T-helper 1 cell treated with Interleukin-12 subunit alpha and Interleukin-12 subunit beta and Interleukin-4 antibody, amounts not matched to agents 30 ng/mL and 1 ng/mL, for 36 hours (primary cell): Measurements from ENCODE around the gene TMTC3. TPM values are rescaled to one million over a fixed set of nuclear protein-coding genes. Genes with fewer than 3 reads are reported as not detected.
"Not testable (repeated sequence)": the region's sequence is repeated elsewhere in the genome, so short reads cannot be mapped to it uniquely, and the experiment has no call there.

ENCODE experiments used
- intact Hi-C: fragments of 100-400 bp; cut with micrococcal nuclease; formaldehyde crosslinking; loops from one replicate; pipeline ENCODE4 v1.15.1; 2024
- total RNA-seq: library from RNA; stranded (reverse); gene quantifications from 2 replicates; pipeline ENCODE4 v1.2.3, GENCODE V29; 2022

The TMTC3 gene
- total RNA-seq, 1 donor from 2014 or later: 7.2 TPM

- intact Hi-C loops: no loop called here
Observed at GRCh38 chr12:88163371-88163770, 21.3 kb downstream of the TMTC3 start.

- intact Hi-C loops: no loop called here
Observed at GRCh38 chr12:88166179-88166578, 24.1 kb downstream of the TMTC3 start.

GRCh38 chr12:88167384-88167783 is 25.3 kb downstream of the TMTC3 start:
- intact Hi-C loops: no loop called here

- intact Hi-C loops: no loop called here
Observed at GRCh38 chr12:88172844-88173407, 30.8 kb downstream of the TMTC3 start.

- intact Hi-C loops: no loop called here
Observed at GRCh38 chr12:88175544-88175943, 33.4 kb downstream of the TMTC3 start.

GRCh38 chr12:88179436-88180014 is 37.4 kb downstream of the TMTC3 start:
- intact Hi-C loops: no loop called here

GRCh38 chr12:88181881-88182280 is 39.8 kb downstream of the TMTC3 start:
- intact Hi-C loops: no loop called here

- intact Hi-C loops: no loop called here
Observed at GRCh38 chr12:88182416-88182815, 40.3 kb downstream of the TMTC3 start.

- intact Hi-C loops: no loop called here
Observed at GRCh38 chr12:88184196-88184595, 42.1 kb downstream of the TMTC3 start.

GRCh38 chr12:88185279-88185678 is 43.2 kb downstream of the TMTC3 start:
- intact Hi-C loops: no loop called here

- intact Hi-C loops: no loop called here
Observed at GRCh38 chr12:88185988-88186387, 43.9 kb downstream of the TMTC3 start.

GRCh38 chr12:88187571-88187970 is 45.5 kb downstream of the TMTC3 start:
- intact Hi-C loops: no loop called here

- intact Hi-C loops: no loop called here
Observed at GRCh38 chr12:88188180-88188579, 46.1 kb downstream of the TMTC3 start.

- intact Hi-C loops: no loop called here
Observed at GRCh38 chr12:88192426-88192825, 50.3 kb downstream of the TMTC3 start.

- intact Hi-C loops: no loop called here
Observed at GRCh38 chr12:88194868-88195267, 52.8 kb downstream of the TMTC3 start.

GRCh38 chr12:88200029-88200428 is 57.9 kb downstream of the TMTC3 start:
- intact Hi-C loops: no loop called here

- intact Hi-C loops: no loop called here
Observed at GRCh38 chr12:88202500-88202899, 60.4 kb downstream of the TMTC3 start.

GRCh38 chr12:88206601-88207000 is 64.5 kb downstream of the TMTC3 start:
- intact Hi-C loops: no loop called here

- intact Hi-C loops: no loop called here
Observed at GRCh38 chr12:88207921-88208620, 66.0 kb downstream of the TMTC3 start.

- intact Hi-C loops: no loop called here
Observed at GRCh38 chr12:88208661-88209060, 66.6 kb downstream of the TMTC3 start.

- intact Hi-C loops: not testable (repeated sequence)
Observed at GRCh38 chr12:88210311-88210710, 68.2 kb downstream of the TMTC3 start.

- intact Hi-C loops: no loop called here
Observed at GRCh38 chr12:88218293-88218692, 76.2 kb downstream of the TMTC3 start.

GRCh38 chr12:88219861-88220260 is 77.8 kb downstream of the TMTC3 start:
- intact Hi-C loops: no loop called here
